Activated naive CD4-positive, alpha-beta T cell treated with anti-CD3 and anti-CD28 coated beads, Interleukin-2, amount 50 U/mL, for 72 hours (primary cell): ENCODE measurements around the gene ACOT11. TPM values are rescaled to one million over a fixed set of nuclear protein-coding genes. Genes with fewer than 3 reads are reported as not detected.
"Not testable (repeated sequence)": the region's sequence is repeated elsewhere in the genome, so short reads cannot be mapped to it uniquely, and the experiment has no call there.

Experiments used
- ATAC-seq, 2 donors: fragments of 150-1000 bp; cut with Tn5 transposase; 2 replicates each; pipeline ENCODE4 v1.10.0; 2021; ENCODE audit warnings: mild to moderate bottlenecking in 2 of 2, moderate library complexity in 2 of 2
- DNase-seq, 2 donors: peaks; one replicate each; pipeline ENCODE4 v3.0.0; 2021 to 2022; ENCODE audit warnings: low spot score in 2 of 2
- H3K27ac Mint-ChIP-seq, 2 donors: one replicate each; pipeline ENCODE4 v1.8.0; 2022; ENCODE audit warnings: mild to moderate bottlenecking in 2 of 2, mixed read lengths in 2 of 2
- H3K36me3 Mint-ChIP-seq, 2 donors: one replicate each; pipeline ENCODE4 v1.8.0; 2022; ENCODE audit warnings: mixed read lengths in 2 of 2
- H3K9me3 Mint-ChIP-seq, 2 donors: one replicate each; pipeline ENCODE4 v1.8.0; 2022; ENCODE audit warnings: mixed read lengths in 2 of 2
- total RNA-seq, 2 donors: library from RNA; stranded (reverse); gene quantifications; one replicate each; pipeline ENCODE4 v1.2.3, GENCODE V29; 2022

Gene ACOT11
- total RNA-seq, 2 donors from 2014 or later: 1.0 to 4.5 TPM

DNA sequence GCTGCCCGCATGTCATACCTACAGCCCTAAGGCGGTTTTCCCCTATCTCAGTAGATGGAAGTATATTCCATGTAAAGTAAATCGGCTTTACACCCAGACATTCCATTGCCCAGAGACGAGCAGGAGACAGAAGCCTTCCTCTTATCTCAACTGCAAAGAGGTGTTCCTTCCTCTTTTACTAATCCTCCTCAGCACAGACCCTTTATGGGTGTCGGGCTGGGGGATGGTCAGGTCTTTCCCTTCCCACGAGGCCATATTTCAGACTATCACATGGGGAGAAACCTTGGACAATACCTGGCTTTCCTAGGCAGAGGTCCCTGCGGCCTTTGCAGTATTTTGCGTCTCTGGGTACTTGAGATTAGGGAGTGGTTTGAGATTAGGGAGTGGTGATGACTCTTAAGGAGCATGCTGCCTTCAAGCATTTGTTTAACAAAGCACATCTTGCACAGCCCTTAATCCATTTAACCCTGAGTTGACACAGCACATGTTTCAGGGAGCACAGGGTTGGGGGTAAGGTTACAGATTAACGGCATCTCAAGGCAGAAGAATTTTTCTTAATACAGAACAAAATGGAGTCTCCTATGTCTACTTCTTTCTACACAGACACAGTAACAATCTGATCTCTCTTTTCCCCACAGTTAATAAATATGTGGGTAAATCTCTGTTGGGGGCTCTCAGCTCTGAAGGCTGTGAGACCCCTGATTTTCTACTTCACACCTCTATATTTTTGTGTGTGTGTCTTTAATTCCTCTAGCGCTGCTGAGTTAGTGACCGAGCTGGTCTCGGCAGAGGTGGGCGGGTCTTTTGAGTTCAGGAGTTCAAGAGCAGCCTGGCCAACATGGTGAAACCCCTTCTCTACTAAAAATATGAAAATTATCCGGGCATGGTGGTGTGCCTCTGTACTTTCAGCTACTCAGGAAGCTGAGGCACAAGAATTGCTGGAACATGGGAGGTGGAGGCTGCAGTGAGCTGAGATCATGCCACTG lies 88.7 kb downstream of the ACOT11 start:
- H3K9me3 Mint-ChIP-seq, DNase-seq, H3K27ac Mint-ChIP-seq, H3K36me3 Mint-ChIP-seq, ATAC-seq: not testable (repeated sequence)

DNA sequence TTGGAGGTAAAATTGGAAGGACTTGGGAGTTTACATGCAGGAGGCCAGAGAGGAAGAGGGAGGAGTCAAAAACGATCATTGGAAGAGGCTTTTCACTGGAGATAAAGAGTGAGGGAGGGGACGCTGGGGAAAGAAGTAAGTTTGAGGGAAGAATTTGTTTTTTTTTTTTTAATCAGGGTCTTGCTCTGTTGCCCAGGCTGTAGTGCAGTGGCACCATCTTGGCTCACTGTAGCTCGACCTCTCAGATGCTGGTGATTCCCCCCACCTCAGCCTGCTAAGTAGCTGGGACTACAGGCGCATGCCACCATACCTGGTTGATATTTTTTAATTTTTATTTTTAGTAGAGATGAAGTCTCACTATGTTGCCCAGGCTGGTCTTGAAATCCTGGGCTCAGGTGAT lies 92.3 kb downstream of the ACOT11 start:
- ATAC-seq (no peak), DNase-seq (no peak)
- H3K9me3 Mint-ChIP-seq: peaks cover 7% of the 10 kb centered on the region in 2 donors
- H3K27ac Mint-ChIP-seq: peak overlapping the region in 1 of 2 donors; percentile 41
- peaks cover 0 to 8% of the 10 kb centered on the region in 2 donors for H3K36me3 Mint-ChIP-seq

DNA sequence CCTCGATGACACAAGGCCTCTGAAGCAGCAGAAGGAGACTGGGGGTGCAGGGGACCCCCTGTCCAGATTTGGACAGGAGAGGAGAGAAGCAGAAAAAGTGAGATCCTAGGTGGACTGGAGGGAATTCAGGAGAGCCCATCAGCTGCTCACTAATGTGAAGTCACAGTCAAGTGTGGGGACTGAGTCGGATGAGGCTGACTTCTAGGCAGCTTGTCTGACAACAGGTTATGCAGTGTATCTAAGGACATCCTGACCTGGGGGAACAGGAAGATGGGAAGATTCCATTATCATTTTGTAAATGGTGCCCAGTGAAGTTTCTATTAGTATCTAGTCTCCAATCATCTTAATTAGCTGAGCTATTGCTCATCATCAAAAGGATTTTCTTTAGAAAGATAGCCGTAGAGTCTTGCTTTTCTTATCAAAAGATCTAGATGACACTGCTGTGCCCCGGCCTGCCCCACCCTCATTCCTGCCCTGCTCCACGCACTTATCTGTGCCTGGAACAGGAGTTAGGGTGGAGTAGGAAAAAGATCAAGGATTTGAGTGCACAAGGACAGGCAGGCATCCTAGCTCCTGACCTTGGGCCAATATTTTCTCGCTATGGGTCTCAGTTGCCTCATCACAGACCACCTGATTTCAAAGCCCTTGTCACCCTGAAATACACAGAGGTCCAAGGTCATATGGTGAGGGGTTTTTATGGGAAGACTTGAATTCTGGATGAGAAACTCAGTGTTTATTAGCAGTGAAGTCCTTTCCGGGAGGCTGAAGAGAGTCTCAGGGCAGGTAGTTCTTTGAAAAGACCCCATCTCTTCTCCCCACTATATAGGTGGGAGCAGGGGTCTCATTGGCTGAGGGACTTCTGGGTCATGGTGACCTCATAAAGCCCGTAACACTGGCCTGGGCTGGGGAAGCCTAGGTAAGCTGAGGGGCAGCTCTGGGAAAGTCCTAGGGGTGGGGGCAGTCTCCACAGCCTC lies 93.1 kb downstream of the ACOT11 start, which contains the start of gene MROH7:
Gene MROH7 (plus strand): TSS at position 924 of the 974 bp plus-strand sequence. CDS start 11,141 bp downstream, outside the sequence.
- H3K9me3 Mint-ChIP-seq: peaks cover 7% of the 10 kb centered on the region in 2 donors
- no peak within 1 kb of the TSS for H3K27ac Mint-ChIP-seq
- ATAC-seq (no peak), DNase-seq (no peak)
- H3K36me3 Mint-ChIP-seq: peaks cover 0 to 8% of the 10 kb centered on the region in 2 donors

DNA sequence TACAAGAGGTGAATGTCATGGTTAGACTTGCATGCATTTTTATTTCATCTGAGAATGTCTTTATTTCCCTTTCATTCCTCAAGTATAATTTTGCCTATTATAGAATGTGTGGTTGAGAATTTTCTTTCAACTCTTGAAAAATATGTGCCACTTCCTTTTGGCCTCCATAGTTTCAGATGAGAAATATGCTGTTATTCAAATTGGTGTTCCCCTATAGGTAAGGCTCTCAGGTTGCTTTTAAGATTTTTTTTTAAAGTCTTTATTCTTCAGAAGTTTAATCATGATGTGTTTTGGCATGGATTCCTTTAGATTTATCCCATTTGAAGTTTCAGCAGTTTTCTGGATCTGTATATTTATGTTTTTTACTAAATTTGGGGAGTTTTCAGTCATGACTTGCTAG lies 95.7 kb downstream of the ACOT11 start:
- Mint-ChIP-seq H3K36me3 (peaks cover 0 to 8% of the 10 kb centered on the region in 2 donors), H3K27ac (no peak overlapping the region), H3K9me3 (peaks cover 7% of the 10 kb centered on the region in 2 donors)
- no peak for DNase-seq
- ATAC-seq: no peak

DNA sequence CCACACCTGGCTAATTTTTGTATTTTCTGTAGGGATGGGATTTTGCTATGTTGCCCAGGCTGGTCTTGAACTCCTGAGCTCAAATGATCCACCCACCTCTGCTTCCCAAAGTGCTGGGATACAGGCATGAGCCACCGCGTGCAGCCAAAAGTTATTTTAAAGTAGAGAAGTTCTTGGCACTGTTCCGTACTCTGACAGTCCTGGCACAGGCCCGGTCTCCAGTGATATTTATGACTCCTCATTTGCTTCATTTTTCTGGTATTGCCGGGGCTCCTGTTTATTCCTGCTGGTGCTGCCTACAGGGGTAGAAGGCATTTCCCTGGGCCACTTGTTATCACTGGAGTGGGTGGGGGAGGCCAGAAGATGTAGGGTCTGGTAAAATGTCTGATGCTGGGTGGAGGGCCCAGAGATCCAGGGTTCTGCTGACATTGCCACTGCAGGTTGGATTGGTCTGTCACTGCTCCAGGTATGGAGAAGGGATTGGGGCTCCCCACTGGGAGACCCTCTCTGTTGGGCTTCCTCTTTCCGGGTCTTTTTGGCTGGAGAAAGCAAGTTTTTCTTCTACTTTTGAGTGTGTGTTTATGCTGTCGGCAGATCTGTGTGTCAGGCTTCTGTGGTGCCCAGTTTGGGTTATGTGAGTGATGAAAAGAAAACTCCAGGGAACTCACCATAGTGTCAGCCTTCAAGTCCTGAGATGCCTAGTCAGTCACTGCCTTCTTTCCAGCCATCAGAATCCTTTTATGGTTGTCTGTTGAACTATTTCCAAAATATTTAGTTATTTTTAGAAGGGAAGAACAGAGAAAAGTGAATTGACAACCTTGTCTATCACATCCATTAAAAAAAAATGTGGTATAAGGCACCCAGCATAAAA lies 98.0 kb downstream of the ACOT11 start:
- DNase-seq: no peak
- no peak for ATAC-seq
- Mint-ChIP-seq H3K36me3 (peaks cover 0 to 8% of the 10 kb centered on the region in 2 donors), H3K27ac (no peak overlapping the region), H3K9me3 (peaks cover 7% of the 10 kb centered on the region in 2 donors)

DNA sequence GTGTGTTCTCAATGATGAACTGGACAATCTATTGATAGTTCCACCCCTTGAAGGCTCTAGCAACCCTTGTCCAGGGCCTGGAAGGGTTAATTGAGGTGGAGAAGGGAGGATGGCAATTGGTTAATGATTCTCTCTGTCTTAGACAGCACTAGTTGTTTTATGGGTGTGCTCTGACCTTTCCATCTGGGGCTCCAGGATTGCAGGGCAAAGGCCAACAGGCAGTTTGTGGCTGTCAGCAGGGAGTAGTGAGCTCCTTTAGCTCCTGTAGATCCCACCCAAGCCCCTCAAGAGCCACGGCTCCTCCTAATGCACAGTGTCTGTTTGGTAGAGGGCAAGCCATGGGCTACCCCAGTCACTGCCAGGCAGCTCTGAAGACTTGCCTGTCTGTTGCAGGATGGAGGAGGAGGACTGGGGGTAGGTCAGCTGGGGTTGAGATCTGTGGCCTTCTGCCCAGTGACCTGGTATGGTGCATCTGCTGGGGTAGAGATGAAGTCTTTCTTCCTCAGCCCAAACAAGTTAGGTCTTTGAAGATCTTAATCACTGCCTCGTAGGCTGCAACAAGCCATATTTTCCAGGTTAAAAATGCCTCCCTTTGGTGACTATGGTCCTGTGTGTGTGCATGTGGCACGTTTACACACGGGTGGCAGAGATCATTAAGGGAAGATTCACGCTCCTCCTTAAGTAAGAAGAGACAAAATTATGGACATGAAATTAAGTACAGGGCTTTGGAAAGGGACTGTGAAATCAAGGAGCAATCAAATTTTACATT lies 101.3 kb downstream of the ACOT11 start:
- no peaks in the 10 kb centered on the region for H3K36me3 Mint-ChIP-seq
- H3K27ac Mint-ChIP-seq: no peak overlapping the region
- DNase-seq (no peak), ATAC-seq (no peak)
- H3K9me3 Mint-ChIP-seq: no peaks in the 10 kb centered on the region

DNA sequence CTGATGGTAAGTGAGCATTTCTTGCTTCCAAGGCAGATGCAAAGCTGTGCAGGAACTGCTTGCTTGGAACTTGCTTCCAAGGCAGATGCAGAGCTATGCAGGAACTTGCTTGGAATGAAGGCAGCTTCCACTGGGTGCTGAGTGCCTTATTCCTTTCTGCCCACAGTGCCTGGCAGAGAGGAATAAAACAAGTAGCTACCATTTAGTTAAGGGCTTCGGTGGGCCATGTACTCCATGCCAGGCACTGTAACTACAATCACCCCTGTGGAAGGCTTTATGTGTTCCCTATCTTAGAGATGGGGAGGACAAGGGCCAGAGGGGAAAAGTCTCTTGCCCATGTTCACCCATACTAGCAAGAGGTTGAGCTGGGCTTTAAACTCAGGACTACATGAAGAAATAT lies 101.9 kb downstream of the ACOT11 start:
- ATAC-seq: no peak
- H3K9me3 Mint-ChIP-seq: no peaks in the 10 kb centered on the region
- H3K36me3 Mint-ChIP-seq: no peaks in the 10 kb centered on the region
- no peak for DNase-seq
- H3K27ac Mint-ChIP-seq: no peak overlapping the region

DNA sequence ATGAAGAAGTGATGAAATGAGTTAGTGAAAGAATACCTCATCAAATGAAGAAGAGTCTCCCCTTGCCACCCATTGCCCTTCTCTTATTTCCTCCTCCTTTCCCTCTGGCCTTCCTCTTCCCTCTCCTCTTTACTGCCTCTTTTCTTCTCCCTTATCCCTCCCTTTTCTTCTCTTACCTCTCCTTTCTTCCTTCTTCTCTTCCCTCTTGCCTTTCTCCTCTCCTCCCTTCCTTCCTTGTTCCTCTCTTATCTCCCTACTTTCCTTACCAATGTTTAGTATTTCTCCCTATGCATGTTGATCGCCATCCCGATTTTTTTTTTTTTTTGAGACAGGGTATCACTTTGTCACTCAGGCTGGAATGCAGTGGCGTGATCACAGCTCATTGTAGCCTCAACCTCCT lies 102.4 kb downstream of the ACOT11 start:
- no peak for ATAC-seq
- Mint-ChIP-seq H3K36me3 (no peaks in the 10 kb centered on the region), H3K27ac (no peak overlapping the region), H3K9me3 (no peaks in the 10 kb centered on the region)
- no peak for DNase-seq

DNA sequence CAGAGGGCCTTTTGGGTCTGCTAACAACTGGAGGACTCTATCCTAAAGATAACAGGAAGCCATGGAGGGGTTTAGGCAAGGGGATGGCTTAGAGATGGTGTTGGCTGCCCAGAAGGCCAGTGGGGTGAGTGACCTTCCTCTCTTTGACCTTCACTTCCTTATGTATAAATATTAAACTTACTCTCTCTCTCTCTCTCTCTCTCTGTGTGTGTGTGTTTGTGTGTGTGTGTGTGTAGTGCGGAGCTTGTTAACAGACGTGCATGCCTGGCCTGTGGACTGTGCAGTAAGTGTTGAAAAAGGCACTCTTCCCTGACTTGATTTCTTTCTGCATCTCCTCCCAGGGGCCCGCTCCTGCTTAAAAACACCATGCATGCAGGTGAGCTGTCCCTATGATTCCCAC lies 103.6 kb downstream of the ACOT11 start:
- ATAC-seq: no peak
- Mint-ChIP-seq H3K27ac (no peak overlapping the region), H3K9me3 (no peaks in the 10 kb centered on the region), H3K36me3 (no peaks in the 10 kb centered on the region)
- DNase-seq: no peak

DNA sequence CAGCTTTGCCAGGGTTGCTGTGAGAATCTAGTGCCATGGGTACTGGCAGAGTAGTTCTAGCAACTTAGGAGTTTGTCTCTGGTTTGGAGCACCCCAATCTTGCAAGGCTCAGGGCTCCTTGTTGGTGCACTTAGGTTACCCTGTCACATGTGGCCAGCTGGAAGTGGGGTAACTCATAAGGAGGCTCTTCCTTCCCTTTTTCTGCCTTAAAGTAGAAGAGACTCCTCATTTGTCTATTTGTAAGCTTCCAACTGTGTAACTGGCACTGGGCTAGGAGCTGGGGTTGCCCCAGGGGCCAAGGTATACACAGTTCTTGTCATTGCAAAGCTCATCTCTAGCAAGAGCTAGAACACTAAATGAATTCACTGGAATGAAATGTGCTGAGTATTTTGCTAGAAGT lies 104.1 kb downstream of the ACOT11 start:
- Mint-ChIP-seq H3K9me3 (no peaks in the 10 kb centered on the region), H3K36me3 (no peaks in the 10 kb centered on the region), H3K27ac (no peak overlapping the region)
- DNase-seq (no peak), ATAC-seq (no peak)

DNA sequence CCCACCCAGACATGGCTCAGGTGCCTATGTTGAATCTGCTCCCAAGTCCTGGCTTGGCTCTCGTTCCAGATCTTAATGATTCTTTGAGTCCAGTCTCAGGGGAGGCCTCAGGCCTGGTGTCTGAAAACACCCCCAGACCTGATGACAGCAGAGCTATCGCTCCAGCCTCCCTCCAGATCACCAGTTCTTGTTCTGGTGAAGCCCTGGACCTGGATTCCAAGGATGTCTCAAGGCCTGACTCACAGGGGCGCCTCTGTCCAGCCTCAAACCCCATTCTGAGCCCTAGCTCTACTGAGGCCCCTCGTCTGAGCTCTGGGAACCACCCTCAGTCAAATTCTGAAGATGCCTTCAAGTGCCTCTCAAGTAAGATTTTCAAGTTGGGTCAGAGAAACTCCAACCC lies 105.0 kb downstream of the ACOT11 start:
- H3K27ac Mint-ChIP-seq: no peak overlapping the region
- no peak for ATAC-seq

DNA sequence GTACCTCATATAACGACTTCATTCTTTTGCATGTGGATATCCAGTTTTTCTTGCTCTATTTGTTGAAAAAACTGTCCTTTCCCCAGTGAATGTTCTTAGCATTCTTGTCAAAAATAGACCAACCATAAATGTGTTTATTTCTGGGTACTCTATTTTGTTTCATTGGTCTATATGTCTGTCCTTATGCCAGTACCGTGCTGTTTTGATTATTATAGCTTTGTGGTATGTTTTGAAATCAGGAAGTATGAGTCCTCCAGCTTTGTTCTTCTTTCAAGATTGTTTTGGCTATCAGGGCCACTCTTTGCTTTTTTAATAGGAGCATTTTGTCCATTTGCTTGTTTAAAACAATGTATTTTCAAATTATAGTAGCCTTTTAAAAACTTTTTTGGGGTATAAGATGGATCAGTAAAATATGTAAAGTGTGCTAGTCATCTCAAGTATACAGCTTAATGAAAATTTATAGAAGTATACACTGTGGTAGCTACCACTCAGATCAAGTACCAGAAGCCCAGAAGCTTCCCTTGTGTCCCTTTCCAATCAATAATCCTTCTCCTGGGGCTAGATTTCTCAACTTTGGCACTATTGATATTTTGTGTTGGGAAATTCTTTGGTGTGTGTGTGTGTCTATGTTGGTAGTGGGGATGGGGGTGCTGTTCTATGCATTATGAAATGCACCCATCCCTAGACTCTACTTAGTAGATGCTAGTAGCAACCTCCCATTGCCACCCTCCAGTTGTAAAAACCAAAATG lies 110.3 kb downstream of the ACOT11 start:
- Mint-ChIP-seq H3K9me3 (peaks cover 0 to 5% of the 10 kb centered on the region in 2 donors), H3K27ac (no peak overlapping the region), H3K36me3 (no peaks in the 10 kb centered on the region)
- no peak for DNase-seq
- no peak for ATAC-seq

More for the DNA sequence above, 105.0 kb downstream of the ACOT11 start:
- Mint-ChIP-seq H3K9me3 (peaks cover 0 to 3% of the 10 kb centered on the region in 2 donors), H3K36me3 (no peaks in the 10 kb centered on the region)
- DNase-seq: no peak
